Mesodermal cell (in vitro differentiated cells): ENCODE data around the gene IDS.
"Not testable (repeated sequence)": the region's sequence is repeated elsewhere in the genome, so short reads cannot be mapped to it uniquely, and the experiment has no call there.

Source experiments
- H3K27ac ChIP-seq: 2 replicates; pipeline ENCODE4 v1.7.0; 2013; ENCODE audit warnings: mild to moderate bottlenecking, low read depth, low read length, moderate library complexity; ENCODE audit not compliant: severe bottlenecking
- H3K36me3 ChIP-seq: 2 replicates; pipeline ENCODE4 v1.7.1; 2013; ENCODE audit warnings: mild to moderate bottlenecking, low read length, moderate library complexity; ENCODE audit not compliant: control insufficient read depth, insufficient read depth
- H3K4me1 ChIP-seq: one replicate; pipeline ENCODE4 v1.7.1; 2013; ENCODE audit warnings: mild to moderate bottlenecking, low read length; ENCODE audit not compliant: insufficient read depth, control insufficient read depth, poor library complexity, severe bottlenecking
- H3K4me3 ChIP-seq: 2 replicates; pipeline ENCODE4 v1.7.0; 2013; ENCODE audit warnings: low read length, control low read depth, mild to moderate bottlenecking; ENCODE audit not compliant: insufficient read depth, poor library complexity, severe bottlenecking; ENCODE audit errors: extremely low read depth
- H3K9me3 ChIP-seq: 2 replicates; pipeline ENCODE4 v1.7.1; 2013; ENCODE audit warnings: mild to moderate bottlenecking, low read length, moderate library complexity; ENCODE audit not compliant: control insufficient read depth
- WGBS, 2 experiments: methylation state at CpG; one replicate each; pipeline ENCODE4 v1.1.5; 2013; ENCODE audit warnings: missing lambda C conversion rate in 2 of 2; ENCODE audit not compliant: insufficient coverage in 2 of 2; 5-methylcytosine and 5-hydroxymethylcytosine counted together

IDS gene

GRCh38 chrX:149497626-149498025 is 7.5 kb downstream of the IDS start:
- H3K36me3 ChIP-seq = peaks cover 97% of the 10 kb centered on the region
- no CpG with 5 or more reads among the region's 2 CpGs for WGBS, 2 experiments

GRCh38 chrX:149497054-149497453 is 8.1 kb downstream of the IDS start:
- H3K27ac ChIP-seq = no peak overlapping the region
- no peaks in the 10 kb centered on the region for H3K4me1 ChIP-seq
- H3K9me3 ChIP-seq = no peaks in the 10 kb centered on the region
- no peak overlapping the region for H3K4me3 ChIP-seq
- peaks cover 94% of the 10 kb centered on the region for H3K36me3 ChIP-seq
- WGBS, 2 experiments = 88% methylated on average over 1 of the region's 1 CpG; no CpG with 5 or more reads in 1 of the 2 experiments

More at GRCh38 chrX:149497626-149498025, 7.5 kb downstream of the IDS start:
- no peaks in the 10 kb centered on the region for H3K9me3 ChIP-seq
- H3K27ac ChIP-seq = no peak overlapping the region
- H3K4me3 ChIP-seq = no peak overlapping the region
- H3K4me1 ChIP-seq = peaks cover under 1% of the 10 kb centered on the region

DNA sequence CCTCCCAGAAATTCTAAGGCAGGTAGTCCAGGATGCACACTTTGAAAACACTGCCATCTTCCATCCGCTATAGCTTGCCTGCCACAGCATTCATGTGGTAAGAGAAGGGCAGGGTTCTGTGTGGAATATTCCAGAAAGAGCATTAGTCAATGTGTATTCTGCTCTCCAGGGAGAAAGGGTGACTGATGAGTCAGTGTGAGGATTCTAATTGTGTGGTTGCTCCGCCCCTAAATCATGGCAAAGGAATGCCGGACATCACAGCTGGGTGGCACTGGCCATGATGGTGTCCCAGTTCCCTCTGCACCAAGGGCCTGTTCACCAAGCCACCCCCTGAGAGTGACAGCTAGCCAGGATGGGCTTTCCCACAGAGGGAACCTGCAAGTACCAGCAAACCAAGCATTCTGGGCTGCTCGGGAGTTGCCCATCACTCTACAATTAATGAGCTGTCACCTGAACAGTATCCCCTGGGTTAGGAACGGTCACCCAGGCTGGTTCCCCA is 9.5 kb downstream of the IDS start:
- 92% methylated on average over 2 of the region's 5 CpGs; no CpG with 5 or more reads in 1 of the 2 experiments for WGBS, 2 experiments
- Histone ChIP-seq H3K9me3 (no peaks in the 10 kb centered on the region), H3K27ac (no peak overlapping the region), H3K4me1 (no peaks in the 10 kb centered on the region), H3K4me3 (no peak overlapping the region), H3K36me3 (peaks cover 93% of the 10 kb centered on the region)

- whole genome bisulfite sequencing, 2 experiments = 80 to 90% methylated on average over 1 to 3 of the region's 4 CpGs
These were observed 10.1 kb downstream of the IDS start for GRCh38 chrX:149494844-149495565.

DNA sequence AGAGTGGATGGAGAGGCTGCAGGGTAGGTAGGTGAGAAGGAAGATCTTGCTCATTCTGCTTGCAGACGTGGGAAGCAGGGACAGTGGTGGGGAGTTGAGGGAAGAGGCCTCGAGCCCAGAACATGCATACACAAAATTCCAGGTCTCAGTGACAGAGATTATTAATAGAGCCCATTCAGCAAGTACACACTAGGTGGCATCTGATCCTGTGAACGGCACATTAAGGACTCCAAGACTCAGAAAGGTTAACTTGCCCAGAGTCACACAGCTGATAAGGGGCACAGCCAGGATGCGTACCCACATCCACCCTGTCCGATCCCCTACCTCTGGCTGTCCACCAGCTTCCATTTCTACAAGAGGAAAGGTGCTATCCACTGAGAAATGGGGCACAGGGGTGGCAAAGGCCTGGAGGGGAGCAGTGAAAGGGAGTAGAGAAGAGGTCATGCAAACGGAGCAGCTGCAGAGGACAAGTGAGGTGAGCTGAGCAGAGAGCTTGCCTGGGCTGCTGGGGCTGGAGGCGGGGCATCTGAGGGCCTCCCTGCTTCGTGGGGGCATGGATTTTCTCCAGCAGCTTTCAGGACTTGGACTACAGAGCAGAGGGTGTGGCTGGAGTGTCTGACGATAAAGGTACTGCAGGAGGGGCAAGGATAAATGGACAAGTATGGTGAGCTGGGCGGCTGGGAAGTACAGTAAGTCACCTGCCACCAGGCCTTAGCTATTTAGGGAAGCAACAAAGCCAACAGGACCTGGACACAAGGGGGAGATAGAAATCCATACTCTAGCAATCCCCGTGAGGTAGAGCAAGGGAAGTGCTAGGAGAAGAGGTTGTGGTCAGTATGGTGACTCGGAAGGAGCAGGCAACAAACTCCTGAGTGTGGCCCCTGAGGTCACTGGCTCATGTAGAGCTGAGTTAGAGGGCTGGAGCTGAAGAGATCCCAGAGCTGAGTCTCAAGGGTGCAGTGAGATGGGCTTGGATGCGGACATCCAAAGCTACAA is 11.2 kb downstream of the IDS start:
- 87 to 95% methylated on average over 3 to 4 of the region's 13 CpGs for WGBS, 2 experiments
- H3K4me1 ChIP-seq = no peaks in the 10 kb centered on the region
- no peak overlapping the region for H3K27ac ChIP-seq
- H3K9me3 ChIP-seq = no peaks in the 10 kb centered on the region
- H3K4me3 ChIP-seq = no peak overlapping the region
- H3K36me3 ChIP-seq = peaks cover 90% of the 10 kb centered on the region

More at GRCh38 chrX:149494844-149495565, 10.1 kb downstream of the IDS start:
- no peak overlapping the region for H3K27ac ChIP-seq
- H3K4me3 ChIP-seq = no peak overlapping the region
- H3K36me3 ChIP-seq = peaks cover 93% of the 10 kb centered on the region
- H3K4me1 ChIP-seq = no peaks in the 10 kb centered on the region
- H3K9me3 ChIP-seq = no peaks in the 10 kb centered on the region

GRCh38 chrX:149491812-149492211 is 13.3 kb downstream of the IDS start:
- no peak overlapping the region for H3K27ac ChIP-seq
- H3K4me1 ChIP-seq = no peaks in the 10 kb centered on the region
- H3K4me3 ChIP-seq = no peak overlapping the region
- whole genome bisulfite sequencing, 2 experiments = 80 to 100% methylated on average over 1 of the region's 2 CpGs
- H3K9me3 ChIP-seq = no peaks in the 10 kb centered on the region
- H3K36me3 ChIP-seq = peaks cover 75% of the 10 kb centered on the region

DNA sequence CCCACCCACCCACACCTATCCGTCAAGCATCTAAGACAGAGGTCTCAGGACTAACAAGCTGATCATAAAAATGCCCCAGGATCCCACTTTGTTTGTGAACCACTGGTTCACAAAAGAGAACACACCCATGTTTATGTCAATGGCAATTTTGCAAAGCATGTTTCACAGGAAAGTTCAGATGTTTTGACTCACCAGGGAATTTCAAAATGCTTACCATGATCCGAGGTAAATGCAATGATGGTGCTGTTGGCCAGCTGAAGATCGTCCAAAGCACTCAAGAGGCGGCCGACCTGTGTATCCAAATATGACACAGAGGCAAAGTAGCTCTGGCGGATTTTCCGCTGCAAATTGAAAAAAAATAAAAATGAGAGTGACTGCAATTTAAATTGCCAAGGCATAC is 15.0 kb downstream of the IDS start:
- peaks cover 73% of the 10 kb centered on the region for H3K36me3 ChIP-seq

DNA sequence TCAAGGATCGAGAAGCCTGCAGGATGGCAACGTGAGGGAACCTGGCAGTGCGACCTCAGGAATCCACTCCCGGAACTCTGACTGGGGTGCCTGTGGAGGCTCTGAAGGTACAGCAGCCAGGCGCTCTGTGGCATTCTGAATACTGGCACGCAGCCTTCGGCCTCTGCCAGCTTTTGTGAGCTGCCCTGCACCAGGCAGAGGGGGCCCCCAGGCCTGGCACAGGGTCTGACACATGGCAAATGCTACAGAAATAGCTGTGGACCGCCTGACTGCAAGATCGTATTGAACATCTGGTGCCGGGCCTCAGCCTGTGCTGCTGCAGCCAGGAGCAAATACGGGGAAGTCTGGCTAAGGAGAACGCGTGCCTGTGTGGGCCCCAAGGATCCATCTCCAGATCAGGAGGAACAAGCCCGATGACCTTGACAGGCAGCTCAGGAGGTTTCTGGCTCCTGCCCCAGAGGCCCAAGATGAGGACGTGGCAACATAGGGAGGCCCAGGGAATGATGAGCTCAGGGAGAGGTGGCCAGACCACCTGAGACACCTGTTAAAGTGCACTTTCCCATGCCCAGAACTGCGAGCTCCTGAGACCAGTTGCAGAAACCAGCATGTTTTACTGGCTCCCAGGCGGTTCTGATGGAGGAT is 16.6 kb downstream of the IDS start:
- H3K27ac ChIP-seq, H3K9me3 ChIP-seq, H3K4me3 ChIP-seq, H3K4me1 ChIP-seq: not testable (repeated sequence)
- H3K36me3 ChIP-seq = peaks cover 62% of the 10 kb centered on the region
- WGBS, 2 experiments = 86 to 95% methylated on average over 1 to 4 of the region's 17 CpGs

More for the DNA sequence above, 15.0 kb downstream of the IDS start:
- H3K27ac ChIP-seq = no peak overlapping the region
- H3K4me3 ChIP-seq = no peak overlapping the region
- 100% methylated on average over 3 of the region's 7 CpGs; no CpG with 5 or more reads in 1 of the 2 experiments for WGBS, 2 experiments
- no peaks in the 10 kb centered on the region for H3K9me3 ChIP-seq
- H3K4me1 ChIP-seq = no peaks in the 10 kb centered on the region

- peaks cover 57% of the 10 kb centered on the region for H3K36me3 ChIP-seq
- not testable (repeated sequence) for H3K27ac ChIP-seq
- no CpG with 5 or more reads among the region's 9 CpGs for WGBS, 2 experiments
These were observed 17.1 kb downstream of the IDS start for GRCh38 chrX:149488008-149488407.

DNA sequence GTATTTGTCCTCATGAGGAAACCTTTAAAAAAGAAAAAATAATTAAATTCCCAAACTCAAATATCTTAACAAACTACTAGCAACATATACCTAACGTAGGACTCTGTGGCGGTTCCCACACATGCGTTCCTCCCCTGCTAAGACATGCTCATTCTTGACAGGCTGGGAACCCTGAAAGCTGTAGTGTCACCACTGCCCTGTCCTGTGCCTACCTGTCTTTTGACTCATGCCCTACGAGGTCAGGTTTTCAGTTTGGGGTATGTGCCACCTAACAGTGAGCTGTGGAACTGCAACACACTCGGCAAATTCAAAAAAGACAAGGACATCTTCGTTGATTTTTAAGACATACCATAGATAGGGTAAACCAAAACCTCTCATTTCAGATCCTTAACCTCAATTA is 17.8 kb downstream of the IDS start:
- H3K36me3 ChIP-seq = peaks cover 61% of the 10 kb centered on the region
- no peak overlapping the region for H3K4me3 ChIP-seq
- no peaks in the 10 kb centered on the region for H3K4me1 ChIP-seq
- H3K9me3 ChIP-seq = no peaks in the 10 kb centered on the region
- H3K27ac ChIP-seq = no peak overlapping the region
- WGBS, 2 experiments = 79 to 97% methylated on average over 3 to 5 of the region's 6 CpGs

More at GRCh38 chrX:149488008-149488407, 17.1 kb downstream of the IDS start:
- not testable (repeated sequence) for H3K4me1 ChIP-seq, H3K4me3 ChIP-seq, H3K9me3 ChIP-seq
